Stimulated activated CD4-positive, alpha-beta T cell treated with anti-CD3 and anti-CD28 coated beads, TNF-alpha, amount 100 ng/mL, for 24 hours (primary cell): ENCODE results near the gene RRP8.
A peak's percentile ranks its signal among the peaks of the same experiment; 100 is the strongest.

Experiments used
- DNase-seq, 3 experiments: peaks; one replicate each; pipeline ENCODE4 v3.0.0-alpha.2; 2020; ENCODE audit warnings: low read depth in 3 of 3

Gene RRP8

GRCh38 chr11:6617315-6617781, 13.9 kb upstream of the RRP8 start:
- no peak for DNase-seq

- no peak for DNase-seq
Observed at GRCh38 chr11:6616596-6617250, 13.3 kb upstream of the RRP8 start.

GRCh38 chr11:6615882-6616585, 12.6 kb upstream of the RRP8 start:
- no peak for DNase-seq

GRCh38 chr11:6615046-6615445, 11.6 kb upstream of the RRP8 start:
- DNase-seq = no peak

GRCh38 chr11:6614446-6614845, 11.0 kb upstream of the RRP8 start:
- DNase-seq = no peak

GRCh38 chr11:6613496-6613895, 10.1 kb upstream of the RRP8 start:
- DNase-seq = no peak

GRCh38 chr11:6612213-6613041, 9.0 kb upstream of the RRP8 start, which contains the start of gene TAF10:
TSS of gene TAF10 (minus strand) at chr11:6612216. CDS start at chr11:6612189, 27 bp downstream.
- peak; percentile 84 to 96 (median 92) for DNase-seq

- DNase-seq = no peak
Observed at GRCh38 chr11:6611963-6612212, 8.5 kb upstream of the RRP8 start.

GRCh38 chr11:6611092-6611962, 7.9 kb upstream of the RRP8 start:
- peak in 1 of 3 experiments; percentile 16 for DNase-seq

- DNase-seq = no peak
Observed at GRCh38 chr11:6610591-6610990, 7.2 kb upstream of the RRP8 start.

- no peak for DNase-seq
Observed at GRCh38 chr11:6609502-6610015, 6.1 kb upstream of the RRP8 start.

GRCh38 chr11:6608726-6609501, 5.5 kb upstream of the RRP8 start:
- DNase-seq = no peak

- no peak for DNase-seq
Observed at GRCh38 chr11:6608011-6608410, 4.6 kb upstream of the RRP8 start.

GRCh38 chr11:6607190-6607795, 3.9 kb upstream of the RRP8 start:
- no peak for DNase-seq

- DNase-seq = peak in 1 of 3 experiments; percentile 61
Observed at GRCh38 chr11:6606471-6607189, 3.2 kb upstream of the RRP8 start.

GRCh38 chr11:6604790-6605189, 1.4 kb upstream of the RRP8 start:
- no peak for DNase-seq

GRCh38 chr11:6604081-6604626, 738 bp upstream of the RRP8 start:
- peak in 1 of 3 experiments; percentile 21 for DNase-seq

GRCh38 chr11:6602096-6602940, 1.1 kb downstream of the RRP8 start:
- DNase-seq = no peak
